Fibroblast of villous mesenchyme (primary cell): ENCODE data around the gene SNX20. TPM values are rescaled to one million over a fixed set of nuclear protein-coding genes. Genes with fewer than 3 reads are reported as not detected.

Experiments used
- DNase-seq: peaks from one replicate; pipeline ENCODE4 v3.0.0-alpha.2; 2010; ENCODE audit warnings: low read depth
- H3K4me3 ChIP-seq: 2 replicates; pipeline ENCODE4 v1.5.1; 2011; ENCODE audit warnings: low read depth, mild to moderate bottlenecking, low read length
- total RNA-seq: library from RNA; depleted of rRNA; stranded (reverse); fragments of >200 nt; gene quantifications from 2 replicates; pipeline ENCODE4 v1.2.3, GENCODE V29; 2012
- TF ChIP-seq, protein P1 (sequence below): IDR thresholded peaks from 2 replicates; pipeline ENCODE4 v1.5.1; 2012; ENCODE audit warnings: low read depth, mild to moderate bottlenecking, low read length; ENCODE audit not compliant: insufficient read depth

The SNX20 gene
- total RNA-seq, 1 donor = not detected

GRCh38 chr16:50659806-50660205 lies 21.3 kb downstream of the SNX20 start:
- H3K4me3 ChIP-seq = no peak overlapping the region
- TF ChIP-seq, protein P1, sequence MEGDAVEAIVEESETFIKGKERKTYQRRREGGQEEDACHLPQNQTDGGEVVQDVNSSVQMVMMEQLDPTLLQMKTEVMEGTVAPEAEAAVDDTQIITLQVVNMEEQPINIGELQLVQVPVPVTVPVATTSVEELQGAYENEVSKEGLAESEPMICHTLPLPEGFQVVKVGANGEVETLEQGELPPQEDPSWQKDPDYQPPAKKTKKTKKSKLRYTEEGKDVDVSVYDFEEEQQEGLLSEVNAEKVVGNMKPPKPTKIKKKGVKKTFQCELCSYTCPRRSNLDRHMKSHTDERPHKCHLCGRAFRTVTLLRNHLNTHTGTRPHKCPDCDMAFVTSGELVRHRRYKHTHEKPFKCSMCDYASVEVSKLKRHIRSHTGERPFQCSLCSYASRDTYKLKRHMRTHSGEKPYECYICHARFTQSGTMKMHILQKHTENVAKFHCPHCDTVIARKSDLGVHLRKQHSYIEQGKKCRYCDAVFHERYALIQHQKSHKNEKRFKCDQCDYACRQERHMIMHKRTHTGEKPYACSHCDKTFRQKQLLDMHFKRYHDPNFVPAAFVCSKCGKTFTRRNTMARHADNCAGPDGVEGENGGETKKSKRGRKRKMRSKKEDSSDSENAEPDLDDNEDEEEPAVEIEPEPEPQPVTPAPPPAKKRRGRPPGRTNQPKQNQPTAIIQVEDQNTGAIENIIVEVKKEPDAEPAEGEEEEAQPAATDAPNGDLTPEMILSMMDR = no peak
- DNase-seq = peak; percentile 3

- TF ChIP-seq, protein P1 = no peak
- DNase-seq = no peak
- no peak overlapping the region for H3K4me3 ChIP-seq
Measured at GRCh38 chr16:50657241-50657640, 23.9 kb downstream of the SNX20 start.

DNA sequence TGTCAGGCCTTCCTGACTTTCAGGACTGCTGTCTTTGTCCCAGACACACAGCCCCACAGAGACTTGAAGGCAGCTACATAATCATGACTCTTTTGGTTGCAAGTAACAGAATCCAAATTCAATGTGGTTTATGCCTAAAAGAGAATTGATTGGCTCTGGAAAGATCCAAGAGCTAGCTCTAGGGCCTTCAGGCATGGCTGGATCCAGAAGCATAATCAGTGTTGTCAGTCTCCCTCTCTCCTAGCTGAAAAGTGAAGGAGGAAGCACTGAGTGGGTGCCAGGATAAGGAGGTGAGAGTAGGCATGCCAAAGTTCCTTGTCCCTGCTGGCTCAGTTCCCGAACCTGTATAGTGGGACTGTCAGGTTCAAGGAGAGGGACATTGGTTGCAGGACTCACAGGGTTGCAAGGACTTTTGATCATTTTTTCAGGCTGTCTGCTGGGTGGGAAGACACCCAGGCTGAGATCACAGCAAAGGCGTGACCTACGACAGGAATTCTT lies 25.5 kb downstream of the SNX20 start:
- DNase-seq = no peak
- TF ChIP-seq, protein P1 = no peak
- H3K4me3 ChIP-seq = no peak overlapping the region

DNA sequence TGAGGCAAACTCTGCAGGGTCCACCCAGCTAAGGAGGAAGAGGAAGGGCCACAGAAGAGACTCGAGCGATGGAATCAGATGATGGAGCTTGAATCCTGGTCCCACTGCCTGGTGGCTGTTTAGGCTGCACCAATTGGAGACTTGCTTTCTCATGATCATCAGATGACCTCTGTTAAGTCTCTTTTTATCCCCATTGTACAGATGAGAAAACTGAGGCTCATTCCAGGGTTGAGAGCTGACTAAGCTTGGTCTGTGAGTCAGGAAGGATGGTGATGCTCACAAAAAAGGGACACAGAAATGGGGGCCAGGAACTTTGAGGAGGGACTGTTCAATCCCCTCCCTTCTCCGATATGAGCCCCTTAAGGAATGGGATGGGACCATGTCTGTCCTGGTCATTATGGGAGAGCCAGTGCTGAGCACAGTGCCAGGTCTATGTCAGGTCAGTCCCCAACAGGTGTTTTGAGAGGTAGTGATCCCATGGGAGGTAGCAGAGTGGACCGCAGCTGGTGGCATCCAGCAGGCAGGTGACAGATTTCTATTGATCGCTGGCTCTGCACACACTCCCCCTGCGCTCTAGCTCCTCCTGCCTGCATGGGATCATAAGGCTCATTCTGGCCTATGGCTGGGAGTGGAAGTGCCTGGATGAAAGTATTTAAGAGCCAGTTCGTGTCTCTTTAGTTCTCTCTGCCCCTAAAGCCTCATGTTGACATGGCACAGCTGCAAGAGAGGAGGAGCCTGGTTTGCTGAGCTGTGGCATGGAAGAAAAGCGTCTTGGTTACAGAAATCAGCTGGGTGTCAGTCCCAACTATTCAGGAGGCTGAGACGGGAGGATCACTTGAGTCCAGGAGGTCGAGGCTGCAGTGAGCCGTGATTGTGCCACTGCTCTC lies 27.2 kb downstream of the SNX20 start:
- no peak overlapping the region for H3K4me3 ChIP-seq
- TF ChIP-seq, protein P1 = no peak
- DNase-seq = no peak

GRCh38 chr16:50652836-50653425 lies 28.2 kb downstream of the SNX20 start:
- TF ChIP-seq, protein P1 = no peak
- no peak for DNase-seq
- no peak overlapping the region for H3K4me3 ChIP-seq

- H3K4me3 ChIP-seq = no peak overlapping the region
- no peak for DNase-seq
- TF ChIP-seq, protein P1 = no peak
Measured at GRCh38 chr16:50651835-50652438, 29.2 kb downstream of the SNX20 start.
